Type B pancreatic cell (in vitro differentiated cells): Measurements from ENCODE around the gene KRTAP5-3. TPM values are rescaled to one million over a fixed set of nuclear protein-coding genes. Genes with fewer than 3 reads are reported as not detected.

Source experiments
- DNase-seq: peaks from one replicate; pipeline ENCODE4 v3.0.0; 2021; ENCODE audit warnings: mixed read lengths; ENCODE audit not compliant: unreplicated experiment; ENCODE audit errors: extremely low spot score
- H3K27ac Mint-ChIP-seq: 2 replicates; pipeline ENCODE4 v1.8.0; 2021; ENCODE audit warnings: mild to moderate bottlenecking, mixed read lengths
- H3K27me3 Mint-ChIP-seq: 2 replicates; pipeline ENCODE4 v1.8.0; 2021; ENCODE audit warnings: mixed read lengths
- H3K36me3 Mint-ChIP-seq: 2 replicates; pipeline ENCODE4 v1.8.0; 2021; ENCODE audit warnings: mixed read lengths
- H3K4me1 Mint-ChIP-seq: one replicate; pipeline ENCODE4 v1.8.0; 2021; ENCODE audit warnings: mixed read lengths; ENCODE audit not compliant: unreplicated experiment
- H3K4me3 Mint-ChIP-seq: 2 replicates; pipeline ENCODE4 v1.8.0; 2021; ENCODE audit warnings: mild to moderate bottlenecking, mixed read lengths
- H3K9me3 Mint-ChIP-seq: 2 replicates; pipeline ENCODE4 v1.8.0; 2021; ENCODE audit warnings: mixed read lengths
- CTCF ChIP-seq: fragments of 200-600 bp; sonication (generic); conservative IDR thresholded peaks from 2 replicates; pipeline ENCODE4 v1.5.0; 2021; ENCODE audit warnings: antibody characterized with exemption, mild to moderate bottlenecking
- total RNA-seq: library from RNA; stranded (reverse); gene quantifications from 2 replicates; pipeline ENCODE4 v1.2.1, GENCODE V29; 2021; ENCODE audit warnings: low replicate concordance

The KRTAP5-3 gene
- total RNA-seq, 1 donor from 2014 or later = not detected

- Mint-ChIP-seq H3K27me3 (peaks cover 9% of the 10 kb centered on the region), H3K9me3 (no peaks in the 10 kb centered on the region), H3K4me3 (no peak overlapping the region)
These were observed 40.6 kb downstream of the KRTAP5-3 start for GRCh38 chr11:1567721-1568100.

GRCh38 chr11:1567052-1567720 is 41.1 kb downstream of the KRTAP5-3 start:
- Mint-ChIP-seq H3K4me1 (peaks cover 5% of the 10 kb centered on the region), H3K27me3 (peaks cover 9% of the 10 kb centered on the region), H3K27ac (no peak overlapping the region), H3K36me3 (no peaks in the 10 kb centered on the region), H3K4me3 (no peak overlapping the region), H3K9me3 (no peaks in the 10 kb centered on the region)
- no peak for TF ChIP-seq CTCF
- peak; percentile 67 for DNase-seq

More at GRCh38 chr11:1567721-1568100, 40.6 kb downstream of the KRTAP5-3 start:
- DNase-seq = no peak
- Mint-ChIP-seq H3K27ac (peak overlapping the region; percentile 71), H3K36me3 (no peaks in the 10 kb centered on the region), H3K4me1 (peaks cover 5% of the 10 kb centered on the region)
- no peak for TF ChIP-seq CTCF

GRCh38 chr11:1566381-1567051 is 41.7 kb downstream of the KRTAP5-3 start:
- peak; percentile 64 for DNase-seq
- Mint-ChIP-seq H3K4me3 (no peak overlapping the region), H3K27me3 (peaks cover 9% of the 10 kb centered on the region), H3K4me1 (peaks cover 5% of the 10 kb centered on the region), H3K27ac (no peak overlapping the region), H3K36me3 (no peaks in the 10 kb centered on the region), H3K9me3 (no peaks in the 10 kb centered on the region)
- TF ChIP-seq CTCF = peak; percentile 21

- Mint-ChIP-seq H3K9me3 (no peaks in the 10 kb centered on the region), H3K4me1 (peaks cover 5% of the 10 kb centered on the region), H3K27ac (no peak overlapping the region), H3K27me3 (peaks cover 9% of the 10 kb centered on the region), H3K36me3 (no peaks in the 10 kb centered on the region), H3K4me3 (no peak overlapping the region)
- DNase-seq = peak; percentile 69
- no peak for TF ChIP-seq CTCF
These were observed 42.4 kb downstream of the KRTAP5-3 start for GRCh38 chr11:1565904-1566247.

- no peak overlapping the region for H3K4me3 Mint-ChIP-seq
- no peak overlapping the region for H3K27ac Mint-ChIP-seq
- TF ChIP-seq CTCF = no peak
- H3K9me3 Mint-ChIP-seq = no peaks in the 10 kb centered on the region
- H3K27me3 Mint-ChIP-seq = peaks cover 9% of the 10 kb centered on the region
- no peaks in the 10 kb centered on the region for H3K36me3 Mint-ChIP-seq
- H3K4me1 Mint-ChIP-seq = peaks cover 5% of the 10 kb centered on the region
- peak; percentile 70 for DNase-seq
These were observed 42.9 kb downstream of the KRTAP5-3 start for GRCh38 chr11:1565173-1565903.
